Activated naive CD4-positive, alpha-beta T cell treated with anti-CD3 and anti-CD28 coated beads, Interleukin-2, amount 50 U/mL, for 24 hours (primary cell): ENCODE data around the gene ADGRA3.
"Not testable (repeated sequence)": the region's sequence is repeated elsewhere in the genome, so short reads cannot be mapped to it uniquely, and the experiment has no call there.

ENCODE experiments used
- H3K27ac Mint-ChIP-seq: one replicate; pipeline ENCODE4 v1.8.0; 2021; ENCODE audit warnings: mild to moderate bottlenecking, mixed read lengths
- H3K27me3 Mint-ChIP-seq: one replicate; pipeline ENCODE4 v1.8.0; 2021; ENCODE audit warnings: mixed read lengths
- H3K36me3 Mint-ChIP-seq: one replicate; pipeline ENCODE4 v1.8.0; 2021; ENCODE audit warnings: mixed read lengths
- H3K4me1 Mint-ChIP-seq: one replicate; pipeline ENCODE4 v1.8.0; 2021; ENCODE audit warnings: mixed read lengths
- H3K4me3 Mint-ChIP-seq: one replicate; pipeline ENCODE4 v1.8.0; 2021; ENCODE audit warnings: mild to moderate bottlenecking, mixed read lengths
- H3K9me3 Mint-ChIP-seq: one replicate; pipeline ENCODE4 v1.8.0; 2021; ENCODE audit warnings: mixed read lengths

Gene ADGRA3

GRCh38 chr4:22408474-22408873 is 107.4 kb downstream of the ADGRA3 start:
- Mint-ChIP-seq H3K27me3 (no peaks in the 10 kb centered on the region), H3K4me1 (no peaks in the 10 kb centered on the region), H3K27ac (no peak overlapping the region), H3K9me3 (no peaks in the 10 kb centered on the region), H3K4me3 (no peak overlapping the region), H3K36me3 (peaks cover 2% of the 10 kb centered on the region)

DNA sequence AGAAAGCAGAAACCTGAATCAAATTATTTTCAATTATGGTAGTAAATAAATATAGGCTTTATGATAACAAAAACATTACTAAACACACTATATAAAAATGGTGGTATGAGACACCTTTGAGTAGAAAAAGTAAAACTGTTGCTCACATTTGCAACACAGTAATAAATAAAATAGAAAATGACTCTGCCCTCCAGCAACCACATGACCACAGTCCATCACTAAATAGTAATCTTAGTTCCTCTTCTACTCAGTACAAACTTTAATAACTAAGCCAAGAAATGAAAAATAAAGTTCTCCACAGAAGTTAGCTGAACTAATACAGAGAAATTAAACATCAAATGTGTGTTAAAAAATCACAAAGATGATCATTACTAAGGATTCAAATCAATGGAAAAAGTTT is 108.5 kb downstream of the ADGRA3 start:
- no peaks in the 10 kb centered on the region for H3K27me3 Mint-ChIP-seq
- no peak overlapping the region for H3K4me3 Mint-ChIP-seq
- H3K9me3 Mint-ChIP-seq, result no peaks in the 10 kb centered on the region
- no peak overlapping the region for H3K27ac Mint-ChIP-seq
- H3K36me3 Mint-ChIP-seq, result peaks cover 2% of the 10 kb centered on the region
- no peaks in the 10 kb centered on the region for H3K4me1 Mint-ChIP-seq

- Mint-ChIP-seq H3K27ac (no peak overlapping the region), H3K9me3 (peaks cover 6% of the 10 kb centered on the region), H3K4me3 (no peak overlapping the region), H3K36me3 (peaks cover 10% of the 10 kb centered on the region), H3K4me1 (peaks cover 4% of the 10 kb centered on the region), H3K27me3 (no peaks in the 10 kb centered on the region)
These were observed 117.2 kb downstream of the ADGRA3 start for GRCh38 chr4:22398671-22399070.

- Mint-ChIP-seq H3K27me3 (no peaks in the 10 kb centered on the region), H3K27ac (no peak overlapping the region), H3K4me1 (no peaks in the 10 kb centered on the region), H3K9me3 (no peaks in the 10 kb centered on the region), H3K4me3 (no peak overlapping the region), H3K36me3 (no peaks in the 10 kb centered on the region)
These were observed 124.3 kb downstream of the ADGRA3 start for GRCh38 chr4:22391551-22391950.

DNA sequence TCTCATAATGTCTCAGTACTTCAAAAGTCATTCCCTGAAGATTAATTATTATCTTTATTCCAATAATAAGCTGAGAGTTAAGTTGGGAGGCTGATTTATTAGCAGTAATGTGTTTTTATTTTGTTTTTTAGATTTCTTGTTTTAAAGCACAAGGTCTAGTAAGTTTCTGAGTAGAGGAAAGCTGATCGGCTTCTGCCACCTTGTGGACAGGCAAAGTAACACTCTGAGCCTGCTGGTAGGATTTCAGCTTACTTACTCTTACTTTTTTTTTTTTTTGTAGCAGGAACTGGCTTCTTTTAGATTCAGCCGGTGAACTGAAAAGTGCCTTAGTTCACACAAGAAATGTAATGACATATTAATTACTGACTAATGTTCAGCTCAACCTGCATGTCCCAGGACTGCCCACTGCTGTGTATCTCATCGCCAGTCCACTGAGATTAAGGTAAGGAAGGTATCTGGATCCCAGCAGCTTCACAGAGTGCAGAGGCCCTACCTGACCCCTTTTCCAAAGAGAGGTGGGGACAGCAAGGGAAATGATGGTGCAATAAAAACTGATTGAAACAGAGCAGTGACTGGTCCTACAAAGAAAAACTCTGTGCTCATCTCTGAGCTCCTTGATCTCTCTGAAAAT is 126.5 kb downstream of the ADGRA3 start:
- Mint-ChIP-seq H3K27me3 (no peaks in the 10 kb centered on the region), H3K4me1 (peaks cover 7% of the 10 kb centered on the region), H3K9me3 (no peaks in the 10 kb centered on the region), H3K36me3 (no peaks in the 10 kb centered on the region), H3K27ac (no peak overlapping the region), H3K4me3 (no peak overlapping the region)

- peak overlapping the region; percentile 30 for H3K27ac Mint-ChIP-seq
- H3K4me3 Mint-ChIP-seq, result no peak overlapping the region
- no peaks in the 10 kb centered on the region for H3K36me3 Mint-ChIP-seq
- H3K9me3 Mint-ChIP-seq, result no peaks in the 10 kb centered on the region
- H3K27me3 Mint-ChIP-seq, result no peaks in the 10 kb centered on the region
- peaks cover 7% of the 10 kb centered on the region for H3K4me1 Mint-ChIP-seq
These were observed 130.3 kb downstream of the ADGRA3 start for GRCh38 chr4:22385611-22386011.

DNA sequence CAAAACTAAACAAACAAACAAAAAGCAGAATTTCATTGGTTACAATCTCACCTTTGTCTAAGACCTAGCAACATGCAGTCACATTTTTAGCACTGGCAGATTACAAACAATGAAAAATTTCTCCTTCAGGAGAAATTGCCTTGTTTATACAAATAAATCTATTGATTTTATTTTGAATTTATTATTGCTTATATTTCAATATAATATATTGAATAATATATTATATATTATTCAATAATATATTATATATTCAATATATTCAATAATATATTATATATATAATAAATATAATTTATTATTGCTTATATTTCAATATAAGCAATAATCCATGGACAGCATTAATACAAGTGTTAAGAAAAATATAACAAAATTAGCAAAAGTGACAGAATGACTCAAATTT is 131.7 kb downstream of the ADGRA3 start:
- H3K4me3 Mint-ChIP-seq, result no peak overlapping the region
- peaks cover 2% of the 10 kb centered on the region for H3K27me3 Mint-ChIP-seq
- no peak overlapping the region for H3K27ac Mint-ChIP-seq
- H3K36me3 Mint-ChIP-seq, result no peaks in the 10 kb centered on the region
- H3K9me3 Mint-ChIP-seq, result no peaks in the 10 kb centered on the region
- H3K4me1 Mint-ChIP-seq, result peaks cover 7% of the 10 kb centered on the region

DNA sequence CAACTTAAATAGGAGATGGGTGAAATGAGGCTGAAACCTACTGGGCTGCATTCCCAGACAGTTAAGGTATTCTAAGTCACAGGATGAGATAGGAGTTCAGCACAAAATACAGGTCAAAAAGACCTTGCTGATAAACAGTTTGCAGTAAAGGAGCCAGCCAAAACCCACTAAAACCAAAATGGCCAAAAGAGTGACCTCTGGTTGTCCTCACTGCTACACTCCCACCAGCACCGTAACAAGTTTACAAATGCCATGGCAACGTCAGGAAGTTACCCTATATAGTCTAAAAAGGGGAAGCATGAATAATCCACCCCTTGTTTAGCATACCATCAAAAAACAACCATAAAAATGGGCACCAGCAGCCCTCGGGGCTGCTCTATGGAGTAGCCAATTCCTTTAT is 133.7 kb downstream of the ADGRA3 start:
- H3K4me3 Mint-ChIP-seq, H3K36me3 Mint-ChIP-seq, H3K4me1 Mint-ChIP-seq, H3K9me3 Mint-ChIP-seq, H3K27me3 Mint-ChIP-seq, H3K27ac Mint-ChIP-seq: not testable (repeated sequence)

DNA sequence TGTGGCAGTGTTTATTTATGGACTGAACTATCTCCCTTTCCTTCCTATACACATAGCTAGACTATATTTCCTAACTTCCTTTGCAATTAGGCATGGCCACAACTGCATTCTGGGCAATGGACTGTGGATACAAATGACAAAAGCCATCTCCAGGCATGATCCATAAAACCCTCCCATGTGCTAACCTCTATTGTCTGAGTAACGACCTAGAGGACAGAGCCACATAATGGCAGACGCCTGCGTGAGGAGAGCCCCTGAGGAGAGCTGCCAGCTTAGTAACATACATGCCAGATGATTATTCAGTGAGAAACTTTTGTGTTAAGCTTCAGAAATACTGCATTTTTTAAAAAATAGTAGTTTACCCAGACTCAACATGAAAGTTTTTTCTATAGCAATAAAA is 142.9 kb downstream of the ADGRA3 start:
- no peaks in the 10 kb centered on the region for H3K36me3 Mint-ChIP-seq
- H3K27me3 Mint-ChIP-seq, result no peaks in the 10 kb centered on the region
- no peaks in the 10 kb centered on the region for H3K4me1 Mint-ChIP-seq
- H3K4me3 Mint-ChIP-seq, result no peak overlapping the region
- H3K27ac Mint-ChIP-seq, result no peak overlapping the region
- H3K9me3 Mint-ChIP-seq, result no peaks in the 10 kb centered on the region

DNA sequence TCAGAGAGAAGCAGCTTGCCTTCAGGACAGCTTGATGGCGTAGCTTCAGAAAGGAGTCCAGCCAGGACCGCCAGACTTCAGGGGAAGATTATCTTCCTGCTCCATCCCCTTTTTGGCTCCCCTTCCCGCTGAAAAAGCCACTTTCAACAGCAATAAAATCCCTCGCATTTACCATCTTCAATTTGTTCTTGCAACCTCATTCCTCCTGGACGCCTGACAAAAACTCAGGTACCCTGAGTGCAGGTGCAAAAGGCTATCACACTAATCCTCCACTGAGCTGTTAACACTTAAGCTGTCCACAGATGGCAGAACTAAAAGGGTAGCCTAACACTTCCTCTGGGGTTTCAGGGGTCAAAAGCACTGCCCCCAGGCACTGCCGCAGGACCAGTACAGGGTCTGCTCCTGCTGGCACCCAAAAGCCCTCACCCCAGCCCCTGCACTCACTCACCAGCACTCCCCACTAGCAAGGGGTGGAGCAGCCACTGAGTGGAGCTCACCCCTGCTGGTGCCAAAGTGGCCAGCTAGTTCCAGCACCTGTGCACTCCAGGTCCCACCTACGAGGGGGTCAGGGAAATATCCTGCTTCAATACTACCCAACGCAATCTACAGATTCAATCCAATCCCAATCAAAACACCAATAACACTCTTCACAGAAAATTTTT is 145.8 kb downstream of the ADGRA3 start:
- H3K9me3 Mint-ChIP-seq, result no peaks in the 10 kb centered on the region
- no peaks in the 10 kb centered on the region for H3K36me3 Mint-ChIP-seq
- H3K27ac Mint-ChIP-seq, result no peak overlapping the region
- no peak overlapping the region for H3K4me3 Mint-ChIP-seq
- H3K4me1 Mint-ChIP-seq, result no peaks in the 10 kb centered on the region
- no peaks in the 10 kb centered on the region for H3K27me3 Mint-ChIP-seq

DNA sequence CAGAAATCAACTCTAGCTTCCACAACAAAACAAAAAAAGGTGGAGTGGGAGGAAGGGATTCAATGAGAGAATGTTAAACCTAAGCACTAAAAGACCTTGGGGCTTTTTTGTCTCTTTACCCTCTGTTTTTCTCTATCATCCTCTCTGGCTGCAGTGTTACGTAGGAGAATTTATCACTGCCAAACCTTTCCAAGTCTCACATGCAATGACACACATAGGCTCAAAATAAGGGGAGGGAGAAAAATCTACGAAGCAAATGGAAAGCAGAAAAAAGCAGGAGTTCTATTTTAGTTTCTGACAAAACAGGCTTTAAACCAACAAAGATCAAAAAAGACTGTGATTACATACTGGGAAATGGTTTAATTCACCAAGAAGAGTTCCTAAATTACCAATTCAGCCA is 152.1 kb downstream of the ADGRA3 start:
- H3K4me3 Mint-ChIP-seq, result no peak overlapping the region
- H3K36me3 Mint-ChIP-seq, result peaks cover under 1% of the 10 kb centered on the region
- no peaks in the 10 kb centered on the region for H3K4me1 Mint-ChIP-seq
- H3K9me3 Mint-ChIP-seq, result no peaks in the 10 kb centered on the region
- no peak overlapping the region for H3K27ac Mint-ChIP-seq
- H3K27me3 Mint-ChIP-seq, result no peaks in the 10 kb centered on the region

- Mint-ChIP-seq H3K4me1 (no peaks in the 10 kb centered on the region), H3K36me3 (peaks cover 2% of the 10 kb centered on the region), H3K4me3 (no peak overlapping the region), H3K27me3 (no peaks in the 10 kb centered on the region), H3K9me3 (no peaks in the 10 kb centered on the region), H3K27ac (no peak overlapping the region)
These were observed 152.8 kb downstream of the ADGRA3 start for GRCh38 chr4:22363036-22363435.

- Mint-ChIP-seq H3K36me3 (peaks cover 2% of the 10 kb centered on the region), H3K27me3 (no peaks in the 10 kb centered on the region), H3K4me1 (no peaks in the 10 kb centered on the region), H3K4me3 (no peak overlapping the region), H3K9me3 (peaks cover 10% of the 10 kb centered on the region), H3K27ac (no peak overlapping the region)
These were observed 158.8 kb downstream of the ADGRA3 start for GRCh38 chr4:22356987-22357596.

GRCh38 chr4:22348410-22348809 is 167.5 kb downstream of the ADGRA3 start:
- Mint-ChIP-seq H3K36me3 (no peaks in the 10 kb centered on the region), H3K27me3 (no peaks in the 10 kb centered on the region), H3K4me3 (no peak overlapping the region), H3K9me3 (peaks cover 5% of the 10 kb centered on the region), H3K4me1 (no peaks in the 10 kb centered on the region), H3K27ac (no peak overlapping the region)

DNA sequence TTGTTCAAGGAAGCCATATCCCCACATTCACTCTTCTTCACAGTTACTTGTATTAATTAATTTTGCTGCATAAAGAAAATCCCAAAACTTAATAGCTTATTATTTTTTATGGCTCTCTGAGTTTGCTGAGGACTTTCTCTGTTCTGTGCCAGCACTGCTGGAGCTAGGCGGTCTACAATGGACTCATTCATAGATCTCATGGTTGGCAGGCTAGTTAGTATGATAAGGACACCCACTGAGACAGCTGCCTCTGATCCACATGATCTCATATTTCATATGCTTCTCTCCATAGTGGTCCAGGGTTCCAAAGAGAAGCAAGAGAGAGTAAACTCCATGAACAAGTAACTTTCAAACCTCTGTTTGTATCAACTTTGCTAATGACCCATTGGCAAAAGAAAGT is 170.2 kb downstream of the ADGRA3 start:
- Mint-ChIP-seq H3K9me3 (peaks cover 4% of the 10 kb centered on the region), H3K4me3 (no peak overlapping the region), H3K27ac (no peak overlapping the region), H3K36me3 (no peaks in the 10 kb centered on the region), H3K27me3 (no peaks in the 10 kb centered on the region), H3K4me1 (no peaks in the 10 kb centered on the region)

DNA sequence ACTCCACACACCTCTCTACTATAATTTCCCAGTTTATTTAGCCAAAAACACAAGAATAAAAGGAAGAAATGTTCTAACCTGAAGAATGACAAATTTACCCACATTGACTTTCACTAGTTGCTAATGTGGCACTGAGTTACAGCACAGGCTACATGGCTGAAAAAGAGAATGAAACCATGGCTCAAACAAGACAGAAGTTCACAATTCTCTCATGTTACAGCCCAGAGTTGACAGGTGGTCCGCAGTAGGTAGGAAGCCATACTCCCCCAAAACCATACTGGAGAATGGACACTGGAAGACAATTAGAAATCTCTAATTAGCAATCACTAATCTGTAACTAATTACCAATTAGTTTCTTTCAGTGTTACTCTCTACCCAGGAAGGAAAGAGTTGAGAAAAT is 170.8 kb downstream of the ADGRA3 start:
- Mint-ChIP-seq H3K4me3 (no peak overlapping the region), H3K4me1 (no peaks in the 10 kb centered on the region), H3K36me3 (no peaks in the 10 kb centered on the region), H3K9me3 (peaks cover 4% of the 10 kb centered on the region), H3K27me3 (no peaks in the 10 kb centered on the region), H3K27ac (no peak overlapping the region)
